DMS153 (cell line): ENCODE data around the gene WWOX.

ENCODE experiments used
- DNase-seq: peaks from one replicate; lab custom pipeline; 2025; lab: John Stamatoyannopoulos, UW

WWOX gene

GRCh38 chr16:78195797-78196196 is 96.3 kb downstream of the WWOX start:
- no peak for DNase-seq

DNA sequence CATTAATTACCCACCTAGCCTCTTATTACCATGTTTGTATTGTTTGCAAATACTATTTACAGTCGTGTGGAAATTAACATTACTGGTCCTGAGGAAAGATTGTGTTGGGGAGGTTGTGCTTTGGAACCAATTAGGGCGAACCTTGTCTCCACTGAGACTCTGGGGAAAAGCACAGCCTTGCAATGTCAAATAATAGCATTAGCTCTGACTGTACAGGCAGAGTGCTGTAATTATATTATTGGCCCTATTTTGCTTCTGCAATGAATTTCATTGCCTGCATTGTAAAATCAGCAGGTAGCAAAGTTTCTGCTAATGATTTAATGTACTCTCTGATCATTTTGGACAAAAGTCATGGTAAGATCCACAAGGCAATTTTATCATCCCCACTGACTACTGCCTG is 97.0 kb downstream of the WWOX start:
- no peak for DNase-seq

GRCh38 chr16:78198288-78198687 is 98.8 kb downstream of the WWOX start:
- DNase-seq, result peak; percentile 30

DNA sequence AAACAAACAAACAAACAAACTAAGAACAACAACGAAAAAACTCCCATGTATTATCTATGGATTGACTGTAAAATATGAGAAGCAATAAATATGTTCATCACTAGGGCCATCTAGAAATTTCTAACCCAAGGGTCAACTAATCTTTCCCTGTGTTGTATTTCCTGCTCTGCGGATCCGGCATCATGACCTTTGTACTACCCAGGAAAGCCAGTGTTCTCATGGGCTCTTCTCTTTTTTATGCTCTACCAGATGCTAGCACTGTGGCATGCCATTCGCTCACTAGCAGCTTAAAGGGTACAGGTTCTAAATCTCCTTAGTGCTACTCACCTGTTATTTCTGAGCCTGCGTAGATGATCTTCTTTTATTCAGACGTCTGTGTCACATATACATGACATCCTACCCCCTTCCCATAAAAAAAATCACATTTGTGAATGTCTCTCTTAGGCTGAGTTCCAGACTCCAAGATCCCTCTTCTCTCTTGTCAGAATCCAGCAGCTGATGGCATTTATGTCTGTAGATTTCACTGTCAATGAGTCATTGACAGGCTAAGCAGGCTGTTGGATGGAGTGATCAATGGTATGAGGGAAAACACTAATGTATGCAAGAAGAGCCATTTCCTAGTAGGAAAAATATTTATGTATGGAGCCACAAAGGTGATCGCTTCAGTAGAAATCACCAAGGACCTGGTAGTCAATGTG is 100.0 kb downstream of the WWOX start:
- DNase-seq, result peak; percentile 21

GRCh38 chr16:78200023-78200389 is 100.6 kb downstream of the WWOX start:
- DNase-seq, result no peak

GRCh38 chr16:78200623-78201096 is 101.2 kb downstream of the WWOX start:
- DNase-seq, result peak; percentile 72

- DNase-seq, result no peak
These were observed 106.1 kb downstream of the WWOX start for GRCh38 chr16:78205506-78205905.

DNA sequence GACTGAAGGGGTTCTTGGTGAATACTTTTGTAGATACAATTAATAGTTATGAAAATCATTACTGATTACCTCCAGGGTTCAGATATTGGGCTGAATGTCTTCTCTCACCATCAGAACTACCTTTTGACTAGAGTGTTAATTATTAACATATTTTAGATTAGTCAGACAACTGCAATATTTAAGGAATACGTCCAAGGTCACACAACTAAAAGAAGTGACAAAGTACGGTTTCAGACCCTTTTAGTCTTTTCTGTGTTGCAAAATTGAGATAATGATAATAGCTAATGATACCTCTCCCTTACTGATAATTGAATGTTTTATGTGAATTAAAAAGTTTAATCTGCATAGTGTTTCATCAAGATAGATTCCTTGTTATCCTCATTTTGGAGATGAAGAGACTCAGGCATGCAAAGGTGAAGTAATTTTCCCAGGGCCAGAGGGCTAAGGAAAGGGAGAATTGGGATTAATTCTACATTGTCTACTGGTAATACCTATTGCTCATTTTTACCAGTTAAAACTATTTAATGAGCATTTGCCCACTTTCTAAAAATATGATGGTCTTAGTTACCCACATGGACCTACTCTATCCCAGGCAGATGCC is 107.3 kb downstream of the WWOX start:
- no peak for DNase-seq

GRCh38 chr16:78209951-78210661 is 110.7 kb downstream of the WWOX start:
- DNase-seq, result peak; percentile 37

- DNase-seq, result no peak
These were observed 111.7 kb downstream of the WWOX start for GRCh38 chr16:78211020-78211599.

- peak; percentile 27 for DNase-seq
These were observed 112.5 kb downstream of the WWOX start for GRCh38 chr16:78211946-78212345.

GRCh38 chr16:78212674-78213073 is 113.2 kb downstream of the WWOX start:
- no peak for DNase-seq

GRCh38 chr16:78213751-78214150 is 114.3 kb downstream of the WWOX start:
- no peak for DNase-seq

DNA sequence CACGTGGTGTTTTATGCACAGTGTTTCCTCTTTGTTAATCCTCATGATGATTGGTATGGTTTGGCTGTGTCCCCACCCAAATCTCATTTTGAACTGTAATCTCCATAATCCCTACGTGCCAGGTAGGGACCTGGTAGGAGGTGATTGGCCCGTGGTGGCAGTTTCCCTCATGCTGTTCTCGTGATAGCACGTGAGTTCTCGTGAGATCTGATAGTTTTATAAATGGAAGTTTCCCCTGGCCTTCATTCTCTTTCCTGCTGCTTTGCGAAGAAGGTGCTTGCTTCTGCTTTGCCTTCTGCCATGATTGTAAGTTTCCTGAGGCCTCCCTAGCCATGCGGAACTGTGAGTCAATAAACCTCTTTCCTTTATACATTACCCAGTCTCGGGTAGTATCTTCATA is 115.8 kb downstream of the WWOX start:
- no peak for DNase-seq

DNA sequence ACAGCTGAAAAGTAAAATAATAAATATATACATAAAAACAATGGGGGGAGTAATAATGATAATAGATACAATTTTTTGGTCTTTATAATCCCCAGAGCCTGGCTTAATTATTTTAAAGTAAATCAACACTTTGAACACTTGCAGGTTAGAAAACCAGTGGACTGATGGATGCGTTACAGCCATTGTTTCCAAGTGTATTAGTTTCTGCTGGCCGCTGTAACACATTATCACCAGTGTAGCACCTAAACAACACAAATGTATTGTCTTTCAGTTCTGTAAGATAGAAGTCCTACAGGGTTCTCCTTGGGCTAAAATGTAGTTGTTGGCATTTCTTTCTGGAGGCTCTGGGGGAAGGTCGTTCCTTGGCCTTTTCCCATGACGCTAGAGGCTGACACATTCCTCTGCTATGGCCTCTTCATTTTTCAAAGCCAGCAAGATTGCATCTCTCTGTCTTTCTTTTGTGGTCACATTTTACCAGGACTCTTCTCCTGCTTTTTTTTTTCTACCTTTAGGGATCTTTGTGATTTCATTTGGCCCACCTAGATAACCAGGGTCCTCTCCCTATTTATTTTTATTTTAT is 116.8 kb downstream of the WWOX start:
- DNase-seq, result no peak

- DNase-seq, result no peak
These were observed 117.8 kb downstream of the WWOX start for GRCh38 chr16:78217276-78217675.

DNA sequence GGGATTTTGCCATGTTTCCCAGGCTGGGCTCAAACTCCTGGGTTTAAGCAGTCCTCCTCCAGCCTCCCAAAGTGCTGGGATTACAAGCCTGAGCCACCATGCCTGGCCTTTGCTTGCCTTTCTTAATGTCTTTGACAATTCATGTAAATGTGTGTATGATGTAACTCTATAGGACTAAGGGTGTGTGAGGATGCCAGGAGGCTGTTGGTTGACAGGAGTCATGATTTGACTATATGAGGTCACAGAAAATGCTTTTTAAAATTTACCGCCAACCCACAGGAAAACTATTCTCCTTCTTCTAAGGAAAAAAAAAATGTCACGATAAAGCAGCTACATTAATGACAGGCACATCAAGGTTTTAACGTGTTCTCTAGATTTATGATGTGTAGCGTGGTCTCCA is 118.8 kb downstream of the WWOX start:
- no peak for DNase-seq

GRCh38 chr16:78218856-78219651 is 119.6 kb downstream of the WWOX start:
- no peak for DNase-seq

GRCh38 chr16:78220571-78220970 is 121.1 kb downstream of the WWOX start:
- no peak for DNase-seq

DNA sequence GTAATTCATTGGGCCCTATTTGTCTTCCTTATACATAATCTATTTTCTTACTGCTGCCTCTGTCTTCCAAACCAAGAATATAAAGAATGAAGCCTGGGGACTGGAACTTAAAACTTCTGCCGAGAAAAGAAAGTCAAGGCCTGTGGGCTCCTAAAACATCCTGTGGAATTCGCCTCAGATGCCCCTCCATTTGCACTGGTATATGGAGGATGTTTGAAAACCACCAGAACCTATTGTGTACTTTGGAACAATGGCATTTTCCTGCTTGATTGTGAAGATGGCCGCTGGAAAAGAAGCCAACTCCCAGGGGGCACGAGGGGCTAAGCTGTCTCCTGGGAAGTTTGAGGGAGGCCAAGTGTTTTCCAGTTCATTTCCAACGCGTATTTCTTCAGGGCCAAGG is 122.4 kb downstream of the WWOX start:
- no peak for DNase-seq

DNA sequence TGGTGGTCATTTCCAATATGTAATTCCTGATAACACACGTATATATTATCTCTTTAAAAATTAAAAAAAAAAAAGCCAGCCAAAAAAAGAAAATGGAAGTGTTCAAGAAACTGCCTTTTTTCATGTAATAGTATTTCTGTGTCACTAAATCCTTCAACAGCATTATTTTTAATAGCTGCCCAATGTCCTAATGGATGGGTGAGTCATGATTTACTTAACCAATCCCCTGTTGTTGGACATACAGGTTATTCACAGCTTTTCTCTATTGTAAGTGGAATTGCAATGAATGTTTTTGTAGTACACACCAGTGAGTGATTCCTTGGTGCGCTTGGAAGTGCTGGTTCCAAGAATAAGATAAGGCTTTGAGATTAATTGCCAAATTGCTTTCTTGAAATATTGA is 124.9 kb downstream of the WWOX start:
- no peak for DNase-seq

- DNase-seq, result no peak
These were observed 126.5 kb downstream of the WWOX start for GRCh38 chr16:78225919-78226318.
